HG03442 (cell line): ENCODE measurements around the gene PRR23E.

Experiments
- ATAC-seq: cut with Tn5 transposase; IDR thresholded peaks from one replicate; pipeline ENCODE4 v1.9.1; 2021; ENCODE audit warnings: mild to moderate bottlenecking, moderate library complexity; ENCODE audit not compliant: unreplicated experiment

PRR23E gene

GRCh38 chr3:127164615-127165014 is 28.3 kb upstream of the PRR23E start:
- ATAC-seq = no peak

- no peak for ATAC-seq
Measured at GRCh38 chr3:127165036-127165435, 27.9 kb upstream of the PRR23E start.

GRCh38 chr3:127165694-127166485 is 27.0 kb upstream of the PRR23E start:
- no peak for ATAC-seq

- ATAC-seq = no peak
Measured at GRCh38 chr3:127166501-127167065, 26.3 kb upstream of the PRR23E start.

GRCh38 chr3:127167315-127168043 is 25.5 kb upstream of the PRR23E start:
- no peak for ATAC-seq

GRCh38 chr3:127168271-127168670 is 24.7 kb upstream of the PRR23E start:
- no peak for ATAC-seq

GRCh38 chr3:127170814-127171213 is 22.1 kb upstream of the PRR23E start:
- ATAC-seq = no peak

GRCh38 chr3:127171320-127171719 is 21.6 kb upstream of the PRR23E start:
- ATAC-seq = no peak

GRCh38 chr3:127171721-127172120 is 21.2 kb upstream of the PRR23E start:
- no peak for ATAC-seq

GRCh38 chr3:127172211-127172610 is 20.7 kb upstream of the PRR23E start:
- no peak for ATAC-seq

- no peak for ATAC-seq
Measured at GRCh38 chr3:127172781-127173515, 20.0 kb upstream of the PRR23E start.

- no peak for ATAC-seq
Measured at GRCh38 chr3:127173516-127174166, 19.3 kb upstream of the PRR23E start.

- no peak for ATAC-seq
Measured at GRCh38 chr3:127174284-127174683, 18.6 kb upstream of the PRR23E start.

GRCh38 chr3:127174715-127175140 is 18.2 kb upstream of the PRR23E start:
- ATAC-seq = no peak

GRCh38 chr3:127175272-127175671 is 17.7 kb upstream of the PRR23E start:
- no peak for ATAC-seq

- ATAC-seq = no peak
Measured at GRCh38 chr3:127177226-127177625, 15.7 kb upstream of the PRR23E start.

- ATAC-seq = no peak
Measured at GRCh38 chr3:127180859-127181258, 12.1 kb upstream of the PRR23E start.

- no peak for ATAC-seq
Measured at GRCh38 chr3:127182431-127182830, 10.5 kb upstream of the PRR23E start.

GRCh38 chr3:127182848-127183714 is 9.8 kb upstream of the PRR23E start:
- no peak for ATAC-seq
